GM06990 (cell line): ENCODE measurements around the gene ARHGAP26.

Experiments used
- DNase-seq: peaks from one replicate; pipeline ENCODE4 v3.0.0-alpha.2; 2011; ENCODE audit not compliant: insufficient read length; ENCODE audit errors: extremely low read depth
- H3K27me3 ChIP-seq: replicated peaks from 2 replicates; pipeline ENCODE4 v1.6.0; 2011; ENCODE audit warnings: low read length; ENCODE audit not compliant: control insufficient read depth, insufficient read depth
- H3K36me3 ChIP-seq: 2 replicates; pipeline ENCODE4 v1.5.1; 2011; ENCODE audit warnings: low read length; ENCODE audit not compliant: control insufficient read depth, insufficient read depth
- H3K4me3 ChIP-seq: replicated peaks from 2 replicates; pipeline ENCODE4 v1.5.1; 2011; ENCODE audit warnings: low read depth, mild to moderate bottlenecking, control low read depth, low read length
- CTCF ChIP-seq: IDR thresholded peaks from 2 replicates; pipeline ENCODE4 v1.5.1; 2011; ENCODE audit warnings: low read length, control low read depth, mild to moderate bottlenecking, inconsistent platforms; ENCODE audit not compliant: insufficient read depth, poor library complexity, severe bottlenecking

The ARHGAP26 gene

DNA sequence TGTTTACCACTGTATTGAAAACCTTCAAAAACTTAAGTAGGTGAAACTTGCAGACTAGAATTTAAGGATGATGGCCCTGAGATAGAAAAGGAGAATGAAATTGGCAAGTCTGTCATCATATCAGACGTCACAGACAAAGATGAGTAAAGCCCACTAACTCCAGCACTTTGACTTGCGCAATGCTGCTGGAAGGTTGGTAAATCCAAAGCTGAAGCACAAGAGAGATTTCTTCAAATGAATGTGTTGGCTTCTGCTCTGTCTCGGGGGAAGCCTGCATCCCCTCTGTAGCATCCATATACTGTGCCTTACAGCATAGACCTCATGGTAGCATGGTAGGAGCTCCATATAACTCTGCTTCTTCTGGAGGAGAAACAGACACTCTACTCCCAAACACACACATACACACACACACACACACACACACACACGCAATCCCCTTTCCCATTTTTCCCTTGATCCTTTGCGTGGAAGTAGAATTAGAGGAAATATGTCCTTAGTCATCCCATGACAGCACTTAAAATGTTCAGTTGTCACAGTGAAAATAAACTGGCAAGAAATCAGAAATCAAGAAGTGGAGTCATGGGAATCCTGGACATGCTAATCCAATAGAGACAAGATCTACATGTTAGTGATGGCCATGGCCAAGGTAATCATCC, 391.8 kb downstream of the ARHGAP26 start:
- no peaks in the 10 kb centered on the region for H3K27me3 ChIP-seq
- no peaks in the 10 kb centered on the region for H3K36me3 ChIP-seq
- DNase-seq, result no peak
- no peak for TF ChIP-seq CTCF
- no peak overlapping the region for H3K4me3 ChIP-seq

GRCh38 chr5:143162810-143163209, 392.6 kb downstream of the ARHGAP26 start:
- TF ChIP-seq CTCF, result no peak
- no peaks in the 10 kb centered on the region for H3K27me3 ChIP-seq
- no peaks in the 10 kb centered on the region for H3K36me3 ChIP-seq
- no peak overlapping the region for H3K4me3 ChIP-seq
- DNase-seq, result no peak

- no peaks in the 10 kb centered on the region for H3K27me3 ChIP-seq
- DNase-seq, result no peak
- no peaks in the 10 kb centered on the region for H3K36me3 ChIP-seq
- TF ChIP-seq CTCF, result no peak
- H3K4me3 ChIP-seq, result no peak overlapping the region
Observed at GRCh38 chr5:143164557-143164956, 394.4 kb downstream of the ARHGAP26 start.

GRCh38 chr5:143165049-143165880, 395.1 kb downstream of the ARHGAP26 start:
- no peak for TF ChIP-seq CTCF
- no peaks in the 10 kb centered on the region for H3K27me3 ChIP-seq
- DNase-seq, result no peak
- no peak overlapping the region for H3K4me3 ChIP-seq
- no peaks in the 10 kb centered on the region for H3K36me3 ChIP-seq

GRCh38 chr5:143166090-143166489, 395.9 kb downstream of the ARHGAP26 start:
- Histone ChIP-seq H3K36me3 (no peaks in the 10 kb centered on the region), H3K4me3 (no peak overlapping the region), H3K27me3 (no peaks in the 10 kb centered on the region)
- DNase-seq, result no peak
- no peak for TF ChIP-seq CTCF
